HEK293 (cell line): ENCODE results near the gene IQGAP3.

Experiments used
- CTCF ChIA-PET: fragments of 350-600 bp; formaldehyde crosslinking; extraction: SDS; loops from one replicate; lab custom pipeline; 2021; ENCODE audit warnings: antibody characterized with exemption; lab: Yijun Ruan, JAX
- POLR2A ChIA-PET: fragments of 300-600 bp; formaldehyde crosslinking; extraction: SDS; loops from one replicate; lab custom pipeline; 2020; ENCODE audit warnings: antibody characterized with exemption, inconsistent platforms; lab: Yijun Ruan, JAX
- H3K27ac ChIP-seq: fragments of 200-500 bp; sonication (Bioruptor generic); 2 replicates; pipeline ENCODE4 v1.5.1; 2014; ENCODE audit warnings: low read depth, low read length, control low read depth, inconsistent platforms; ENCODE audit errors: extremely low read depth
- H3K36me3 ChIP-seq, 2 experiments: fragments of 200-500 bp in 1 of 2; sonication (Bioruptor generic) in 1 of 2; 1 replicate in 1 of 2; 2 replicates in 1 of 2; pipeline ENCODE4 v1.5.1; 2014 to 2017; ENCODE audit warnings: inconsistent platforms in 2 of 2, low read length in 2 of 2; ENCODE audit not compliant: control insufficient read depth in 2 of 2, insufficient read depth in 1 of 2
- H3K4me1 ChIP-seq: fragments of 200-500 bp; sonication (Bioruptor generic); 2 replicates; pipeline ENCODE4 v1.5.1; 2014; ENCODE audit warnings: mild to moderate bottlenecking, low read length, inconsistent platforms; ENCODE audit not compliant: control insufficient read depth, insufficient read depth
- H3K4me3 ChIP-seq: 2 replicates; pipeline ENCODE4 v1.5.1; 2011; ENCODE audit warnings: low read depth, mild to moderate bottlenecking, control low read depth, low read length, moderate library complexity
- H3K9me3 ChIP-seq: fragments of 200-500 bp; sonication (Bioruptor generic); 2 replicates; pipeline ENCODE4 v1.5.1; 2014; ENCODE audit warnings: low read depth, low read length, inconsistent platforms; ENCODE audit not compliant: control insufficient read depth, insufficient read depth
- SCRT1 ChIP-seq: fragments of 450-650 bp; formaldehyde crosslinking; IDR thresholded peaks from 2 replicates; pipeline ENCODE4 v1.5.1; 2016; ENCODE audit warnings: missing biosample characterization, missing genetic modification characterization, borderline replicate concordance
- SCRT2 ChIP-seq: fragments of 450-650 bp; formaldehyde crosslinking; IDR thresholded peaks from 2 replicates; pipeline ENCODE4 v1.5.1; 2016; ENCODE audit warnings: missing biosample characterization, missing genetic modification characterization
- TRIM28 ChIP-seq: IDR thresholded peaks from 2 replicates; pipeline ENCODE4 v1.6.1; 2011; ENCODE audit warnings: low read length, control low read depth, borderline replicate concordance
- ZBTB8A ChIP-seq: fragments of 450-650 bp; formaldehyde crosslinking; IDR thresholded peaks from 2 replicates; pipeline ENCODE4 v1.5.1; 2016; ENCODE audit warnings: missing biosample characterization, missing genetic modification characterization
- ZFHX2 ChIP-seq: fragments of 450-650 bp; formaldehyde crosslinking; conservative IDR thresholded peaks from 2 replicates; pipeline ENCODE4 v1.5.1; 2016; ENCODE audit warnings: missing biosample characterization, missing genetic modification characterization
- ZFP37 ChIP-seq: fragments of 450-650 bp; formaldehyde crosslinking; IDR thresholded peaks from 2 replicates; pipeline ENCODE4 v1.5.1; 2016; ENCODE audit warnings: missing biosample characterization, missing genetic modification characterization
- ZNF140 ChIP-seq: fragments of 450-650 bp; formaldehyde crosslinking; IDR thresholded peaks from 2 replicates; pipeline ENCODE4 v1.5.1; 2016; ENCODE audit warnings: missing biosample characterization, missing genetic modification characterization
- ZNF324 ChIP-seq: fragments of 450-650 bp; formaldehyde crosslinking; IDR thresholded peaks from 2 replicates; pipeline ENCODE4 v1.5.1; 2016; ENCODE audit warnings: missing biosample characterization, missing genetic modification characterization
- ZNF529 ChIP-seq: fragments of 450-650 bp; formaldehyde crosslinking; IDR thresholded peaks from 2 replicates; pipeline ENCODE4 v1.5.1; 2017; ENCODE audit warnings: missing genetic modification characterization, missing biosample characterization; ENCODE audit not compliant: insufficient replicate concordance
- ZNF777 ChIP-seq: fragments of 450-650 bp; formaldehyde crosslinking; IDR thresholded peaks from 2 replicates; pipeline ENCODE4 v1.5.1; 2017; ENCODE audit warnings: missing biosample characterization, missing genetic modification characterization, borderline replicate concordance
- ZNF791 ChIP-seq: fragments of 450-650 bp; formaldehyde crosslinking; IDR thresholded peaks from 2 replicates; pipeline ENCODE4 v1.5.1; 2016; ENCODE audit warnings: missing biosample characterization, missing genetic modification characterization
- TF ChIP-seq, protein P1 (sequence below): fragments of 450-650 bp; formaldehyde crosslinking; IDR thresholded peaks from 2 replicates; pipeline ENCODE4 v1.5.1; 2016; ENCODE audit warnings: missing biosample characterization, missing genetic modification characterization
- TF ChIP-seq, protein P2 (sequence below): fragments of 450-650 bp; formaldehyde crosslinking; IDR thresholded peaks from 2 replicates; pipeline ENCODE4 v1.5.1; 2016; ENCODE audit warnings: missing biosample characterization, missing genetic modification characterization

The IQGAP3 gene

DNA sequence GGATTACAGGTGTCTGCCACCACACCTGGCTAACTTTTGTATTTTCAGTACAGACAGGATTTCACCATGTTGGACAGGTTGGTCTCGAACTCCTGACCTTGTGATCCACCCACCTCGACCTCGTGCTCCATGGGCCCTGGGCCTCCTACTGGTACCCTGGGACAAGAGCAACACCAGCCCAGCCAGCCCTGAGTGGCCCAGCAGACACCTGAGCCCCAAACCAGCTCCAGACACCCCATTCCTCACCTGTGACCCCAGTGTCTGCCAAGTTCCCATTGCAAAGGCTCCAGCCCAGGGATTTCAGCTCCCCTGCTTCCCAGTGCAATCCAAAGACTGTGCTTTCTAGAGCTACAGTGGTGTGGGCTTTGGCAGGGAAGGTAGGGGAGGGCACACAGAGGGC is 86.4 kb downstream of the IQGAP3 start:
- CTCF ChIA-PET: interaction anchor here (0.6 to 2.1 kb wide), 4 partner anchors 29 to 1414 kb away, joined by 3 to 6 read pairs (median 4); no protein-coding TSS in a partner anchor
- POLR2A ChIA-PET: interaction anchor here (1.3 kb wide), 1 partner anchor 15 kb away, joined by 7 read pairs; the partner anchor contains the start of gene MEF2D
- TF ChIP-seq ZNF791 (no peak), ZNF140 (tag by site-specific recombination) (no peak)
- TF ChIP-seq, all 188 proteins: peak for 0
- Histone ChIP-seq H3K4me1 (peaks cover 16% of the 10 kb centered on the region), H3K27ac (no peak overlapping the region), H3K4me3 (no peak overlapping the region), H3K36me3 (peaks cover 0 to 31% of the 10 kb centered on the region in 2 experiments; a peak in 1 of 3 replicates), H3K9me3 (no peaks in the 10 kb centered on the region)

DNA sequence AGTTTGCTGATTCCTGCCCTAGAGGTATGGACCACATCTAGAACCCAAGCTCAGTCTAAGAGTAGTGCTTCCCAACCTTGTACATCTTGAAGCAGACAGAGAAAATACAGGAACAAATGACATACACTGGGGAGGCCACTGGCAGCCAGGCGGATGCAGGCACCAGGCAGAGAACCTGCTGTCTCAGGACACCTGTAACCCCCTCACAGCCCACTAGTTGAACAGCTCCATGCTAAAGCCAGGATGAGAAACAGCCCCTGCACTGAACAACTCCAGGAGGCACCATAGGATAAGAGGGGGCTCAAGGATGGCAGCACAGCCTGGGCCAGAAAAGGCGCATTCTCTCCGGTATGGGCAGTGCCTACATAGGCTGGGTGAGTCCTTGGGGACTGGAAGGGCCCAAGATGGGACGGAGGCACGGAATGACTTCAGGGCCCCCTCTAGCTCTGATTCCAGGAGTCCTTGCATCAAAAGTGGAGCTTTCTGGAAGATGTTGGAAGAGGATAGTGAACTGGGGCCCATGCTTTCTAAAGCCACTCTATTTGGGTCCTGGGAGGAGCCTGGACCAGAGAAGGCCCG is 87.8 kb downstream of the IQGAP3 start:
- CTCF ChIA-PET: interaction anchor here (0.8 to 1.5 kb wide), 3 partner anchors 27 to 98 kb away, joined by 4 to 6 read pairs (median 4); no protein-coding TSS in a partner anchor
- Histone ChIP-seq H3K27ac (no peak overlapping the region), H3K9me3 (no peaks in the 10 kb centered on the region), H3K36me3 (peaks cover 0 to 45% of the 10 kb centered on the region in 2 experiments; a peak in 1 of 3 replicates), H3K4me1 (peaks cover 5% of the 10 kb centered on the region; the same call in 1 of the 2 replicates), H3K4me3 (no peak overlapping the region)
- no peak for TF ChIP-seq ZBTB8A (tag by site-specific recombination)
- TF ChIP-seq SCRT1 (tag by site-specific recombination): peak; percentile 94
- TF ChIP-seq SCRT2: peak; percentile 94
- POLR2A ChIA-PET: interaction anchor here (1.0 kb wide), 1 partner anchor 61 kb away, joined by 5 read pairs; no protein-coding TSS in a partner anchor

DNA sequence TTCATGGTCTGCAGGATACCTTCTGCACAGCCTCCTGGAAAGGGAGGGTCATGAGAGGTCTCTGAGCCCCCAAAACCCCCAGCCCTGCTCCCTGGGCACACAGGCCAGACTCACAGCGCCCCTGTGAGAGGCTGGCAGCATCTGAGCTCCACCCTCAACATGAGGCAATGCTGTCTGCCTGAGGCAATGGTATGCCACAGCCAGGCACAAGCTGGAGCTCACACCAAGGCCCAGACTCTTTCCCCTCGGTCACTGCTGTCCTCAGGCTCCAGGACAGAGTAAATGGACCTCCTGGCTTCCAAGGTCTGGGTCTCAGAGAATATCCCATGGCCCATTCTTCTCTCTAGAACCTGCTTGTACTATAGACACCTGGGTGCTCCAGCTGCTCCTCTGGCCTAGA is 89.0 kb downstream of the IQGAP3 start:
- Histone ChIP-seq H3K9me3 (no peaks in the 10 kb centered on the region), H3K27ac (no peak overlapping the region), H3K4me3 (no peak overlapping the region), H3K4me1 (no peaks in the 10 kb centered on the region)
- CTCF ChIA-PET: interaction anchor here (0.7 to 1.5 kb wide), 5 partner anchors 18 to 195 kb away, joined by 3 to 6 read pairs (median 3); partner anchors contain the start of gene MEF2D
- TF ChIP-seq, protein P1, sequence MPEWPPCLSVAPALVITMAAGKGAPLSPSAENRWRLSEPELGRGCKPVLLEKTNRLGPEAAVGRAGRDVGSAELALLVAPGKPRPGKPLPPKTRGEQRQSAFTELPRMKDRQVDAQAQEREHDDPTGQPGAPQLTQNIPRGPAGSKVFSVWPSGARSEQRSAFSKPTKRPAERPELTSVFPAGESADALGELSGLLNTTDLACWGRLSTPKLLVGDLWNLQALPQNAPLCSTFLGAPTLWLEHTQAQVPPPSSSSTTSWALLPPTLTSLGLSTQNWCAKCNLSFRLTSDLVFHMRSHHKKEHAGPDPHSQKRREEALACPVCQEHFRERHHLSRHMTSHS (tag by site-specific recombination): no peak
- TF ChIP-seq TRIM28 (no peak), ZNF324 (tag by site-specific recombination) (no peak), ZNF777 (tag by site-specific recombination) (no peak), ZFP37 (tag by site-specific recombination) (no peak), SCRT1 (tag by site-specific recombination) (no peak), ZFHX2 (no peak)
- TF ChIP-seq, all 188 proteins: peak for 0
- POLR2A ChIA-PET: interaction anchor here (1.2 kb wide), 1 partner anchor 8 kb away, joined by 3 read pairs; no protein-coding TSS in a partner anchor
- peaks cover 0 to 56% of the 10 kb centered on the region in 2 experiments; a peak in 1 of 3 replicates for H3K36me3 ChIP-seq

DNA sequence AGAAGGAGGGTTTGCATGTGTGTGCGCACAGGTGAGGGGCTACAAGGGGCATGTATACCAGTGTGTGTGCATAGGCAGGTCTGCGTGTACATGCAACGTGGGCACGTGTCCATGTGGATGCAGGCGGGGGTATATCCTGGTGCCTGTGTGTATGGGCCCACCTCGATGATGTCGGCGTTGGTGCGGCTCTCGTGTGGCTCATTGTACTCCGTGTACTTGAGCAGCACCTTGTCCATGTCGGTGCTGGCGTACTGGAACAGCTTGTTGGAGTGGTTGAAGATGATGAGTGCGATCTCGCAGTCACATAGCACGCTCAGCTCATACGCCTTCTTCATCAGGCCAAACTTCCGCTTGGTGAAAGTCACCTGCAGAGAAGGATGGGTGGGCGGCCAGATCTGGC is 90.1 kb downstream of the IQGAP3 start:
- Histone ChIP-seq H3K4me1 (no peaks in the 10 kb centered on the region), H3K9me3 (no peaks in the 10 kb centered on the region), H3K4me3 (no peak overlapping the region), H3K27ac (no peak overlapping the region), H3K36me3 (peaks cover 0 to 64% of the 10 kb centered on the region in 2 experiments; a peak in 1 of 3 replicates)
- CTCF ChIA-PET: interaction anchor here (0.9 to 2.2 kb wide), 4 partner anchors 16 to 196 kb away, joined by 3 to 14 read pairs (median 6); partner anchors contain the start of gene MEF2D
- POLR2A ChIA-PET: interaction anchor here (0.6 kb wide), 1 partner anchor 182 kb away, joined by 4 read pairs; no protein-coding TSS in a partner anchor
- TF ChIP-seq ZNF529: no peak
- TF ChIP-seq, protein P2, sequence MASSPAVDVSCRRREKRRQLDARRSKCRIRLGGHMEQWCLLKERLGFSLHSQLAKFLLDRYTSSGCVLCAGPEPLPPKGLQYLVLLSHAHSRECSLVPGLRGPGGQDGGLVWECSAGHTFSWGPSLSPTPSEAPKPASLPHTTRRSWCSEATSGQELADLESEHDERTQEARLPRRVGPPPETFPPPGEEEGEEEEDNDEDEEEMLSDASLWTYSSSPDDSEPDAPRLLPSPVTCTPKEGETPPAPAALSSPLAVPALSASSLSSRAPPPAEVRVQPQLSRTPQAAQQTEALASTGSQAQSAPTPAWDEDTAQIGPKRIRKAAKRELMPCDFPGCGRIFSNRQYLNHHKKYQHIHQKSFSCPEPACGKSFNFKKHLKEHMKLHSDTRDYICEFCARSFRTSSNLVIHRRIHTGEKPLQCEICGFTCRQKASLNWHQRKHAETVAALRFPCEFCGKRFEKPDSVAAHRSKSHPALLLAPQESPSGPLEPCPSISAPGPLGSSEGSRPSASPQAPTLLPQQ (tag by site-specific recombination): 0 out of 2 replicates have a peak, but pooled peaks have one; percentile 25
- TF ChIP-seq, all 188 proteins: peak for 1
